Activated gamma-delta T cell treated with Interleukin-2 at 50 U/mL for 16 hours (primary cell): Measurements from ENCODE around the gene PALM2AKAP2.

Experiments
- DNase-seq: peaks from one replicate; pipeline ENCODE4 v3.0.0-alpha.2; 2020

The PALM2AKAP2 gene

DNA sequence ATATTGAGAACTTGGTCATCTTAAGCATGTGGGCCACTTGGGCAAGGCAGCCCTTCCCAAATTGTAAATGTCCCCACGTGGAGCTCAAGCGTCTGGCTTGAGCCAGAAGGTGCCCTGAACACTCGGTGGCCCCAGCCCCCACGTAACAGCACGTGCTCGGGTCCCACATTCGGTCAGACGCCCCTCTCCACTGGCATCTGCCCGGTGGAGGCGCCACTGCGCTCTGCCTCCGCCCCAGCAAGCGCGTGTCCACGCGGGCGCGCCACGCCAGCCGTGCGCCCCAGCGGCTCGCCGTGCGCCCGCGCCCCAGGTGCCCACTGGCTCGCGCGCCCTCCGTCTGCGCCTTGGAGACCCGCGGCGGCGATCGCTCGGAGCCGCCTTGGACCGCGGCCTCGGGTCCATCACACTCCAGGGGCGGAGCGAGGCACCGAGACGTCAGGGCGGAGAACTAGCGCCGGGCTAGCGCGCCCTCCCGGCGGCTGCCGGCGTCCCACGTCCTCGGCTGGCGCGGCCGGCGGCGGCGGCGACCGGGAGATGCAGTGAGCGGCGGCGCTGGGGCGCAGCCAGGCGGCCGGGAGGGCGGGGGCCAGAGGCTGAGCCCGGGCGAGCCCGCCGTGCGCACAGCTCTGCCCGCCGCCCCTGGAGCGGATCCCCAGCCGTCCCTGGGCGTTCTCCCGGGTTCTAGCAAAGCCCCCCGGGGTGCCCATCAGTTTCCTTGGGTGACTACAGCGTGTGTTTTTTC is at the start of gene PALM2AKAP2:
TSS of gene PALM2AKAP2 (plus strand) at position 488 of the 742 bp plus-strand sequence. CDS start 291 bp downstream, outside the sequence.
- DNase-seq, result no peak

DNA sequence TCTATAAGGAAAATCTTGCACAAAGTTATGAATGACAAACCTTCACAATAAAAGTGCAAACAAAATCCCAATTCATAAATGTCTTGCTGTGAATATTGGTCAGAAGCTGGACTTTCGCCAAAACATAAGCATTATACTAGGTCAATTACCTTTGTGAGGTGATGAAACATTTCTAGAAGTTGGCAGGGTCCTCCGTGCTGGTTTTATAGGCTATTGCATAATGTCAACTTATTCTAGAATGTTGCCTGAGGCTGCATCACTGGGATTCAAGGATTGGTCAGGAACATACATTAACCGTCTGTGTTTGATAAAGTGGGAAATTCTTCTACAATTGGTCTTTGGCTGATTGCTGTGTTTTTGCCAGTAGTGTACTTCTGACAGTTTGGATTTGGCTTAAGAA is 49.8 kb upstream of the PALM2AKAP2 start:
- DNase-seq, result no peak

DNA sequence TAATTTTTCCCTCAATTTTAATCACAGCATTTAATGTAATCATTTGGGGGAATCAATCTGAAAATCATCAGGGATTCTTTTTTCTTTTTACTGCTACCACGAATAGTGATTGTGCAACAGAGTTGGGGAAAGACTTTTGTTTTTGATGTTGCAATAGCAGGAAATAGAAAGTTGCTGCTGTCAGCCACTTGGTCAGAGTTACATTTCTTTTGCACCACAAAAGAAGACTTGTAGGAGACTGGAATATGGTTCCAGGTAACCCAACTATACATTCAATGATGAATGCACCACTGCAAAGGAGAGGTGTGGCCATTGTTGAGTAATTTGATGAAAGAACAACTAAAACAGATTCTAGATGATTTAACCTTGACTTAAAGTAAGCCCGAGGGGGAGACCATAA is 46.3 kb upstream of the PALM2AKAP2 start:
- DNase-seq, result no peak

DNA sequence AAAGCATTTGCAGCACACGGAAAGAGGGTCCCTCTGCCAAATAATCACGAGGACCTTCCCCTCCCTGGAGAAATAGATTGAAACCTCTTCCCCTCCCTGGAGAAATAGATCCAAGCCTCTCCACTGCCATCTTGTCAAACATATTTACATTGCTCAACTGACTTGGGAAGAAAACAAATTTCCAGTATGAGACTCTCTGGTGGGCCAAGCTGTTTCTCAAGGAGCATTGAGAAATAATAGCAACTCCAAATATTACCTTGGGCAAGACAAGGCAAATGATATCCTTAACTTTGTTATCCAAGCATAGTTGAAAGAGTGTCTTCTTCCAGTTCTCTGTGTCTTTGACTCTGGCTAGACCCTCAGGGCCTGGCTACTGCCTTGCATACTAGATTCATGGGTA is 45.2 kb upstream of the PALM2AKAP2 start:
- no peak for DNase-seq

DNA sequence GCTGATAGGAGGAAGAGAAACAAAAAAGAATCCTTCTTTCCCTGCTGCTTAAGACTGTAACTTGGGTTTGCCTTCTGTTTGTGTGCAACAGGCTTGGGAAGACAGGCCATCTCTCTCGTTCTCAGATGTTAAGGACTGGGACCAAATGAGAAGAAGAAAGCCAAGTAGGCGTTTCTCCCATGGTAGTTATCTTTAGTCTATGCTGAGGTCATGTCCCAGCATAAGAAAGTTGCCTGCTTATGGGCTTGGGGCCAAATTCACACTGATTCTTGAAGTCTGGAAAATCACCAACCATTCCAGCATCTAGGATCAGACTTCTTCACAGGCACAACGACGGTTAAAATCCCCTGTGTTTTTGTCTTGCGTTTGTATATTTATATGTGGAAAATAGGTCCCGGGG is 44.2 kb upstream of the PALM2AKAP2 start:
- no peak for DNase-seq

DNA sequence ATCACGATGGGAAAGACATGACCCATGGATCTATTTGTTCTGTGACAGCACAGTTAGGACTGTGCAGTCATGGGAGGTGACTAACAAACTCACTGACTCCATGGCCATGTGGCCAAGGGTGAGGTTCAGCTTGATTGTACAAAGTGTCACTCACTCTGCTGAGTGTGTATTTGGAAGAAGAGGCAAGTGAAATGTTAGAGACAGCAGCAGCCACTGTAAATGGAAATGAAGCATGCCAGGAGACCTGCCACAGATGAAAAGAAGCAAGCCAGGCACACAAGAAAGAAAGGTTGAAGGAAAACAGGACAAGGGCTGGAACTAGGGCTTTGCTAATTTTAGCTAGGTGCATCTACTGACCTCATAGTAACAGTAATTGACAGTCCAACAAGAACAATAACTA is 42.7 kb upstream of the PALM2AKAP2 start:
- DNase-seq, result no peak

DNA sequence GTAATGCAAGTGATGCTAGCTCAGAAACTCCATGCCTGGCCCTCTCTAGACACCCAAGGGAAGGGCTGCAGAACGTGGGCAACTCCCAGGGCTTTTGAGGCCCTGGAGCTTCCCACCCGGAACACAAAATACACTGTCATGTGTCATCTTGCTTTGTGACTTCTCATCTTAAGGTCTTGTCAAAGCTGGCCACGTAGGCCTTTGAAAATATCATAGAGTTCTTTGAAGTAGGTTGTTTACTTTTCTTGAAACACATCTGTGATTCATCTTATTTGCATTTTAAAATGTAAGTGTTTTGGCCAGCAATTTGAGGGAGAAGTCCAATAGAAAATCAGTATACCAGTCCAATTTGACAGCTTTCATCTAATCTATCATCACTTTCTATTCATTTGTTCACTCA is 40.2 kb upstream of the PALM2AKAP2 start:
- no peak for DNase-seq

DNA sequence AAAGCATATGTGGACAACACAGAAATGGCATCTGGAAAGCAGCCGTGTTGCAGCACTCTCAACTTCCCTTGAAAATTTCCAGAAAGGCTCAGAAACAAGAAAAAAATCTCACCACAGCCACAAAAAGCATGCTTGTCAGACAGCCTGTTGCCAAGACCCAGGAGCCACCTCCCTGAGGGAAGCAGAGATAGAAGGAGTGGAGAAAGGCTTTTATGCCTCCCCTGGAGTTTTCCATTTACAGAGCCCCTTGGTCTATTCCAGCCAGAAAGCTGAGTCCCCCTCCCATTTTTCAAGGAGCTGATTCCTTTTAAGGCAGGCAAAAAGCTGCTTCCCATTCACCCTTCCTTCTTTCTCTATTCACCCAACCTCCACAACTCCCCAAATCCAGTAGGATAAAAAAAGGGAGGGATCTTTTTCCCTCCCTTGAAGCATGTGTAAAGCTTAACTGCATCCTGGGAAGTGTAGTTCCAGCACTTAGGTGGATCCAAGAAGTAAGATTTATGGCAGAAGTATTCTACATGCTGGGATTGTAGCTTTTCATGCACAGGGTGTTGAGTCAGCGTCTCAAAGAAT is 37.1 kb upstream of the PALM2AKAP2 start:
- no peak for DNase-seq

DNA sequence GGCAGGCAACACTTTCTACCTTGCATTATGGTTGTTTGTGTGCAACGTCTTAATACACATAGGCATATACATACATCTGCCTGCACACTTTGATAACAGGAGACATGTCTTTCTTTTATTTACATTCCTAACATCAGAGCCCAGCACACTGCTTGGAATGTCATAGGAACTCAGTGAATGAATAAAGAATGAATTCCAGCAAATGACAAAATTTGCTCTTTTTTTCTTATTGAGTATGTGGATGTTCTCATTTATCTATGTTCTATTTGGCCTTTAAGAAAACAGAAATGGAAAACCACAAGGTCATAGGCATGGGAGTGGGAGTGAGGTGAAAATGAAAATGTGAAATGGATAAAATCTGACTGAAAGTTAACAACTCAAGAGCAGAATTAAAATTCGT is 36.3 kb upstream of the PALM2AKAP2 start:
- DNase-seq, result no peak

DNA sequence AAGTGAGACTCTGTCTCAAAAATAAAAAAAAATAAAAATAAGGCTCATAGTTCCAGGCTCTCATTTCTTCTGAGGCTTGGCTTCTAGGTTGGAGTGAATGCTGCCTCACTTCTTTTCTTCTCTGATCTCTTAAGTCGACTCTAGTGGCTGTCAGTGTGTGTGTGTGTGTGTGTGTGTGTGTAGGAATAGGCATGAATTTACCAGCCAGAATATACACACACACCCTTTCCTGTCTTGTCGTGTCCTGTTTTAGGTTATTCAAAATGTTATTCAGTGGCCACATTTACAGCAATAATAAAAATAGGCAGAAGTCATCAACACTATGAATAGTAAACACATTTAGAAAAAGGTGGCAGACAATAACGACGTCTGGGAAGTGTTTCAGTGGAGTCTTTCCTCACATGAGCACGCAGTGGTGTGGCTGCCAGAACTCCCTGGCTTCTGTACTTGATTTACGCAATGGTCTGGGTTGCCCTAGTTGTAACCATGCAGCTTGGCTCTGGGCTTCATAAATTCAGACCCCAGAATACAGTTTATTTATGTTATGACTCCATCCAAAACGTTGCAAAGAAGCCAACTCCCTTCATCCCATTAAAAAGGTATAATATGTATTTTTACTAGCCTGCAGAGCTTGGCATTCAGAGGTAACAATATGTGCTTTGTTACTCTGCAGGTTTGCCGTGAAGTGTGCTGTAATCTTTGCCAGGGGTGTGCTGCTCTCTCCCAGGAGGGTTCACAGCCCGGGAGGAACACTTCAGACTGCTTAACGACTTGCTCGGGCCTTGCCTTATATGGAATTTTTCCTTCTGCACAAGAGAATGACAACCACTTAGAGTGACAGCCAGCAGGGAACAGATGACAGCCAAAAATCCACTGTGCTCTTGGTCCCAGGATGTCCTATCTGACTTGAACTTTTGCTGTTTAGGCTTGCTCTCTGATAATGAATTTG is 34.4 kb upstream of the PALM2AKAP2 start:
- no peak for DNase-seq

DNA sequence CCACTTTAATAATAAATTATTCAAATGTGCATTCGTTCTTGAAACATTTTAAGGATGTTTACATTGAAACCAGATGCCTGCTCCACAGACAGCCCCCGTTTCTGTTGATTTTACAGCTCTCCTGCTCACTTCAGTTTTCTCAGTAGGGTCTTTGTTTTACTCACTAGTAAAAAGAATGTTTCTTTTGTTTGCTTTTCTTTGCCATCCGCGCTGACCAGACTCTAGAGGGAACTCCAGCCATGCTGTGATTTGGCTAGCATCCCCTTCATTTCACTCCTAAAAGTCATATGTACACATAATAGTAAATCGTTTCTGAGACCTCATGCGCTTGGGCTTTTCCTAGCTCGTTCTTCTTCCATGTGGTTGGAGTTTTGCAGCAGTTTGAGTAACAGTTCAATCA is 28.7 kb upstream of the PALM2AKAP2 start:
- DNase-seq, result no peak

DNA sequence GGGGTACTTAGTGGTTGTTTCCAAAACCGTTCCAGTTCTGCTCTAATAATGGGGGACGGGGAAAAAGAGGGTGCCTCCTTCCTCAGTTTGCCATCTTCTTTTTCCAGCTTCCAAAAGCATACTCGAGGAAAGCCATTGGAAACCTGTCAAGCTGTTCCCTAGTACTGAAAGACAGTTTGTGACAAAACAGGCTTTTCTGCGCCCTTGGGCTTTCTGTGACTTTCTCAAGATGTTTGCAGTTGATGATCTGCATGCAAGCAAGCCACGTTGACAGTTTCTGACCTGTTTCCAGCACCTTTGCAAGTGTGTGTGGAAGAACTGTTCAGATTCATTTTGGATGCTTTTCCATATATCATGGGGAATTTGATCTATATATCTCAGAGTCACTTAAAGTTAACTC is 26.7 kb upstream of the PALM2AKAP2 start:
- DNase-seq, result no peak

DNA sequence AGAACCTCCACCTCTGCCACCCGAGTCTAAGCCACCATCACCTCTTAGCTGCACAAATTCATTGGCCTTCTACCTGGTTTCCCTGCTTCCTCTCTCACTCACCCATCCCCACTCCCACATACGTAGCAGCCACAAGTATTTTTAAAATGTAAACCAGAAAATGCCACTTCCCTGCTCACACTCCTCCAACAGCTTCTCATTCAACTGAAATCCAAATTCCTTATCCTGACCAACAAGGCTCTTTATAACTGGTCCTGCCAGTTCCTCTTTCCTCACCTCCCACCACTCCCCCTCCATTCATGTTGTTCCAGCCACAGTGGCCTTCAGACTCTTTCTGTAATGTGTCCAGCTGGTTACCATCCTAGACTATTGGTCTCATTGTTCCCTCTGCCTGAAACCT is 25.0 kb upstream of the PALM2AKAP2 start:
- no peak for DNase-seq

DNA sequence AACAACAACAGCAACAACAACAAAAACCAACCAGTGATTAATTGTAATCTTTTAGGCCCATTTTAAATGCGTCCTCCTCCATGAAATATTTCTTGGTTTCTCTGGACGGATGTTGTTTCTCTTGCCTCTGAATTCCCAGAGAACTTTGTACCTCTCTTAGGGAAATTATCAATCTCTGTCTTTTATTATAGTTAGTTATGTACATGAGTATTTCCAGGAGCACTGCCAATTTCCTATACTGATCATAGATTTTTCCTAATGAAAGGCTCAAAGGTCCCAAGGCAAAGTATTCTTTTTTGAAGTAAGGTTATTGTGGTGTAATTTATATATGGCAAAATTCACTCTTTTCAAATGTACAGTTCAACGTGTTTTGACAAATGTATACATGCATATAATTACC is 20.4 kb upstream of the PALM2AKAP2 start:
- DNase-seq, result no peak

DNA sequence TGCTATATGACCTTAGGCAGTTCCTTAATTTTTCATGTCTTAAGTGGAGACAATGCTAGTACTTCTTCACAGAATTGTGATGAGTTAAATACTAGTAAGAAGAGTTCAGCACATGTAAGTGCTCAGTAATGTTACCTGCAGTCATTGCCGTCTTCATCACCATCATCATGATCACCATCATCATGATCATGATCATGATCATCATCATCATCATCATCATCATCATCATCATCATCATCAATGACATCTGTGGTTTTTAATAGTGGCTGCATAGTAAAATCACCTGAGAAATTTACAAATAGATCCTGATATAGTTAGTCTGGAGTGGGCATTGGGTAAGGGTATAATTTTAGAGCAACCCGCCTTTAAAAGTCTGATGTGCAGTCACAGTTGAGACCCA is 14.7 kb upstream of the PALM2AKAP2 start:
- no peak for DNase-seq

DNA sequence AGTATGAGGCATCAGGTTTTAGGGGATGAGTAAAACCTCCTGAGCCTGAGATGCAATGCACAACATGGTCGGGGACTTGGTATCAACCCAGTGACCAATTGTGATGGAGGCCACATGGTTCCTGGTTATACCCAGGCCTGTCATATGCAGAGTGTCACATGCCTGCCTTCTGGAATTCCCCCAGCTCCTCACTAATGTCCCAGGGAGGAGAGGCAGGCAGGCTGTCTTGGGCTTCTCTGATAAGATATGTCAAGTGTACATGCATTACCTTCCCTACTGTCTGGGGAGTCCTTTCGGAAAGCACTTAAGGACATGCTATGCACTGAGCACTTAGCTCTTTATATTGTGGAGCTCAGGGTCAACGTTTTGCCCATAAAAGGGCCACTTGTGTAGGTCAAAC is 14.2 kb upstream of the PALM2AKAP2 start:
- DNase-seq, result no peak

DNA sequence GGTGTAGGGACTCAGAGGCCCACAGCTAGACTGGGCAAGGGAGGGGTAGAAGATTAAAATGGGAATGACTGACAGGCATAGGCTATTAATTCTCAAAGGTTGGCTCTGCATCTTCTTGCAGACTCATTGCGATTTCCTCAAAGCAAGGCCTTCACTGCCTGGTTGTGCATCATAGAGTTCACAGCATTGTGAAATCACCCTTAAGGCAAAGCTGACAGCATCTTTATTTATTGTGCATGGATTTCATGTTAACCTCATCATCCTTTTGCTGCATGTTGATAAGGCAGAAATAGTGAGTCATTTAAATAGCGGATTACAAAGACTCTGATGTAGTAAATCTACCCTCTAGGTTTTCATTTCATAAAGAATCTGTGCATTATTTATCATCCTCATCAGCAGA is 13.6 kb upstream of the PALM2AKAP2 start:
- DNase-seq, result no peak

DNA sequence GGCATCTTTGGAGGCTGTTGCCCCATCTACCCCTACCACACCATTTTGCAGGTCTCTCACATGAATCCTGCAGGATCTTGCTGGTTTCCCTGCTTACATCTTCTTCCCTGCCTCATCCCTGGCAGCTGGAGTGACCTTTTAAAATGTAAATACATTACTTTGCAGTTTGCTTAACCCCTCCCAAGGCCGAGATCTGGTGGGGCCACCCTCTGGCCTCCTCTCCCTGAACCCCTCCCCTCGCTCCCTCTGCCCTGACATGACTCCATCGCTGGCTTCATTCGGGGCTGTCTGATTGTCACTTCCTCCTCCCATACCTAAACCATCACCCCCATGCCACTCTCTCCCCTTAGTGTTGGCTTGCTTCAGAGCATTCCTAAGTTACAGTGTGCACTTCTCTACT is 12.6 kb upstream of the PALM2AKAP2 start:
- no peak for DNase-seq

DNA sequence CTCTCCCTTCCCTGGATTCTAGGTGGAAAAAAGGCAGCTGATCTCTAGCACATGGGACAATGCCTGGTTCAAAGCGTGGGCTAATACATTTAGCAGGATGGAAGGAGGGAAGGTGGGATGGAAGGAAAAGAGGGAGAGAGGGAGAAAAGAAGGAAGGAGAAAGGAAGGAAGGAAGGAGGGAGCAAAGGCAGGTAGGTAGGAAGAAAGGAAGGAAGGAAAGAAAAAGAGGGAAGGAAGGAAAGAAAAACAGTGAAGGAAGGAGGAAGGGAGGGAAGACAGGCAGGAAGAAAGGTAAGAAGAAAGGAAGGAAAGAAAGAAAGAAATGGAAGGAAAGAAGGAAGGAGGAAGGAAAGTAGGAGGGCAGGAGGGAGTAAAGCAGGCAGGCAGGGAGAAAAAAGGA is 12.2 kb upstream of the PALM2AKAP2 start:
- no peak for DNase-seq

DNA sequence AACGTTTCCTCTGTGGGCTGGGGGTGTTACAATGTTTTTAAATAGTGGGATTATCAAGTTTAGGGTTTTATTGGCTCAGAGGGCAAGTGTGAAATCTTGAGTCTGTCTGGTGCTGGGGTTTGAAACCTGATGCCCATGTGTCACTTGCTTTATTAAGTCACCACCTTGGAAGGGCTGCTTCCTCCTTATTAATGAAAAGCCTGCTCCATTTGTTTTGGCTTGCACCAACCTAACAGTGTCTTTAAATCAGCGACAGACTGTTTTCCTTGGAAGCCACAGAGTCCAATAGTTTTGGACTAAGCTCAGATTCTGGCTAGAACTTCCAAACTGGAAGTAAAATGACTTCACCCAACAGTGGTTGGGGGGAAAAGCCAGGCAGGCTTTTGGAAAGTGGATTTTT is 10.7 kb upstream of the PALM2AKAP2 start:
- DNase-seq, result no peak

DNA sequence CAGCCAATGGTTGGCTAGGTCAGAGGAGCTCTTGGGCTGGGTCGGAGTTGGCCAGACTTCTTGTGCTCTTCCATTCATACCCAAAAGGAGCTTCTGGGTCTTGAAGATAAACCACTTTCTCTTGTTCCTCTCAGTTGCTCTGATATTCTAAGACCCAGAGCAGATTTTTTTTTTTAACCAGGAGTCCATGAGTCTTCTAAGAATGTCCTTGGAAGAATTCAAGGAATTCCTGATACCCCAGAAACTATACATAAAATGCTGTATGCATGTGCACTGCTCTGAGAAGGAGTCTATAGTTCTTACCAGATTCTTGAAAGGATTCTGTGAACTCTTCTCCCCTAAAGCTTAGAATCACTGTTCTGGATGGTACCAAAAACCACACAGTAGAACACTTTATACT is 9.9 kb upstream of the PALM2AKAP2 start:
- DNase-seq, result no peak

DNA sequence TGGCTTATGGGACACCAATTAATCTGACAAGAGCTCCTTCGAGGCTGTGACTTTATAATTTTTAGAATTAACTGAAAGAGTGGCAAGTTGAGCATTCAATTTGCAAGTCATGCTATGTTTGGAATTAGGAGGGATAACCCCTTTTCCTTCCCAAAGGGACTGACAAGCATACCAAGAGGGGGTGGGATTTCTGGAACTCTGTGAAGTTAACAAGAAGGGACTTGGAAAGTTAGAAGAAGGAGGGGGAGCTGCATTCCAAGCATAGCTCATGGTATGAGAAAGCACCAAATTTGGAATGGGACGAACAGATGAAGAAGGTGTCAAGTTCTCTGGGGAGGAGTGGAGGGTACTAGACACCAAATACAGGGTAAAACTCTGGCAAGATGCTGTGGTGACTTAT is 8.9 kb upstream of the PALM2AKAP2 start:
- DNase-seq, result no peak

DNA sequence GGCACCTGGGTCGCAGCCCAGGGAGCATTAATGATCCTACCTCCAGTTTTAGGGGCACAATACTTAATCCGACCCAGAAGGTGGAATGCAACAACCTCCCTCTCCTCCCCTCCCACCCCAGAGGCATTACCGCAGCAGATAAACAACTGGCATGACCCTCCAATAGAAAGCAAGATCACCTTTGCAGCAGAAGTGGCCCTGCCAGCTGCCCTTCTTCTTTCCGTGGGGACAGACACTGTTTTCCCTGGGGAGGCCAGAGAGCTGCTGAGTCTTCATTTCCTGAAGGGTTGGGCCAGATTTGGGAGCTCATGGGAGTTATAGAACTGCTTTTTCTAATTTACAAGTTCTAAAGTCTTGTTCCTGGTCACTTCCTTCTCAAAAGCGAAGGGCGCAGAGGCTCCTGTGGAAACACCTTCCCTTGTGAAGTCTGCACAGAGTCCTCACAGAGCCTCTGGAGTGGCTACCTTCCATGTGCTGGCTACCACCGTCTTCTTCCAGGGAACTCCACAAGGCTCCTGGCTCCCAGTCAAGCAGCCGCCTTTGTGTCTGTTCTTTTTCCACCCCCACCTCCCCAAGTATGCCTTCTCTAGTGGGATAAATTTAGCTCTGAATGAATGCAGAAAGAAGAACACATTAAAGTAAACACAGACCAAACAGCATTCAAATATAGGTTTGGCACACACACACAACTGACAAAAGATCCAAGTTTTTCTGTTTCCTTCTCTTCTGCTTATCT is 8.0 kb upstream of the PALM2AKAP2 start:
- no peak for DNase-seq
